WTC11 (cell line): ENCODE results near the gene TRIM38. TPM values are rescaled to one million over a fixed set of nuclear protein-coding genes. Genes with fewer than 3 reads are reported as not detected.

Experiments used
- ATAC-seq: fragments of 200-7000 bp; cut with Tn5 transposase; 2 replicates; pipeline ENCODE4 v1.10.0; 2021; ENCODE audit warnings: mild to moderate bottlenecking, moderate library complexity
- CTCF ChIA-PET: fragments of 300-600 bp; sonication (Branson Sonifier 250); formaldehyde crosslinking; loops from one replicate; lab custom pipeline; 2021; ENCODE audit warnings: antibody characterized with exemption; lab: Charles Lee
- POLR2A ChIA-PET: fragments of 350-600 bp; sonication (Branson Sonifier 250); formaldehyde crosslinking; loops from one replicate; lab custom pipeline; 2021; ENCODE audit warnings: antibody characterized with exemption; lab: Charles Lee
- DNase-seq: peaks from one replicate; pipeline ENCODE4 v3.0.0; 2021; ENCODE audit warnings: low spot score
- H3K27ac Mint-ChIP-seq: 2 replicates; pipeline ENCODE4 v1.8.0; 2021; ENCODE audit warnings: mixed read lengths
- H3K27me3 Mint-ChIP-seq: 2 replicates; pipeline ENCODE4 v1.8.0; 2021; ENCODE audit warnings: low read depth, mild to moderate bottlenecking, moderate library complexity, mixed read lengths
- H3K36me3 Mint-ChIP-seq: 2 replicates; pipeline ENCODE4 v1.8.0; 2021; ENCODE audit warnings: mixed read lengths
- H3K4me1 Mint-ChIP-seq: 2 replicates; pipeline ENCODE4 v1.8.0; 2022; ENCODE audit warnings: mixed read lengths
- H3K4me3 Mint-ChIP-seq: 2 replicates; pipeline ENCODE4 v1.8.0; 2021; ENCODE audit warnings: mild to moderate bottlenecking, moderate library complexity, mixed read lengths
- H3K9me3 Mint-ChIP-seq: 2 replicates; pipeline ENCODE4 v1.8.0; 2021; ENCODE audit warnings: mixed read lengths
- CREM ChIP-seq: sonication (generic); formaldehyde crosslinking; IDR thresholded peaks from 2 replicates; pipeline ENCODE4 v1.8.1; 2022; ENCODE audit warnings: mild to moderate bottlenecking, missing genetic modification reagents, moderate library complexity
- ETV6 ChIP-seq: sonication (generic); formaldehyde crosslinking; IDR thresholded peaks from 2 replicates; pipeline ENCODE4 v1.8.1; 2022; ENCODE audit warnings: mild to moderate bottlenecking, missing genetic modification reagents
- HMGA2 ChIP-seq: fragments of 250-450 bp; sonication (Bioruptor Pico); IDR thresholded peaks from 2 replicates; pipeline ENCODE4 v1.4.0; 2021; ENCODE audit warnings: mild to moderate bottlenecking, moderate library complexity
- JUN ChIP-seq: sonication (generic); formaldehyde crosslinking; IDR thresholded peaks from 2 replicates; pipeline ENCODE4 v1.8.0; 2023; ENCODE audit warnings: mild to moderate bottlenecking, missing genetic modification reagents
- NFE2L1 ChIP-seq: sonication (generic); formaldehyde crosslinking; IDR thresholded peaks from 2 replicates; pipeline ENCODE4 v1.8.1; 2023; ENCODE audit warnings: missing genetic modification reagents
- NFYB ChIP-seq: sonication (generic); formaldehyde crosslinking; conservative IDR thresholded peaks from 2 replicates; pipeline ENCODE4 v1.8.0; 2022; ENCODE audit warnings: low read depth, missing genetic modification reagents
- SMAD3 ChIP-seq: sonication (generic); formaldehyde crosslinking; IDR thresholded peaks from 2 replicates; pipeline ENCODE4 v1.8.0; 2022; ENCODE audit warnings: missing genetic modification reagents, mild to moderate bottlenecking, borderline replicate concordance
- SP1 ChIP-seq: sonication (generic); formaldehyde crosslinking; conservative IDR thresholded peaks from 2 replicates; pipeline ENCODE4 v1.8.1; 2022; ENCODE audit warnings: missing genetic modification reagents
- ZNF317 ChIP-seq: sonication (generic); formaldehyde crosslinking; IDR thresholded peaks from 2 replicates; pipeline ENCODE4 v1.8.1; 2023; ENCODE audit warnings: low read depth, mild to moderate bottlenecking, moderate library complexity, missing genetic modification reagents, borderline replicate concordance
- ZNF416 ChIP-seq: fragments of 250-450 bp; sonication (Bioruptor Pico); IDR thresholded peaks from 2 replicates; pipeline ENCODE4 v1.9.0; 2021; ENCODE audit warnings: mild to moderate bottlenecking, inconsistent platforms
- ZNF671 ChIP-seq: fragments of 250-450 bp; sonication (Bioruptor Pico); IDR thresholded peaks from 2 replicates; pipeline ENCODE4 v1.8.0; 2021; ENCODE audit warnings: mild to moderate bottlenecking
- total RNA-seq: library from RNA; stranded (reverse); gene quantifications from 3 replicates; pipeline ENCODE4 v1.2.3, GENCODE V29; 2021
- TF ChIP-seq, protein P1 (sequence below): sonication (generic); formaldehyde crosslinking; IDR thresholded peaks from 2 replicates; pipeline ENCODE4 v1.8.1; 2022; ENCODE audit warnings: mild to moderate bottlenecking, missing genetic modification reagents, moderate library complexity, borderline replicate concordance
- TF ChIP-seq, protein P2 (sequence below): fragments of 250-450 bp; sonication (Bioruptor Pico); IDR thresholded peaks from 2 replicates; pipeline ENCODE4 v1.8.0; 2021; ENCODE audit warnings: mild to moderate bottlenecking
- TF ChIP-seq, protein P3 (sequence below): sonication (generic); formaldehyde crosslinking; IDR thresholded peaks from 2 replicates; pipeline ENCODE4 v1.8.1; 2022; ENCODE audit warnings: mild to moderate bottlenecking, moderate library complexity, missing genetic modification reagents
- TF ChIP-seq, protein P4 (sequence below): fragments of 250-450 bp; sonication (Bioruptor Pico); IDR thresholded peaks from 2 replicates; pipeline ENCODE4 v1.9.0; 2021; ENCODE audit warnings: mild to moderate bottlenecking, borderline replicate concordance
- TF ChIP-seq, protein P5 (sequence below): sonication (generic); formaldehyde crosslinking; IDR thresholded peaks from 2 replicates; pipeline ENCODE4 v1.8.0; 2023; ENCODE audit warnings: missing genetic modification reagents, mild to moderate bottlenecking, borderline replicate concordance
- TF ChIP-seq, protein P6 (sequence below): sonication (generic); formaldehyde crosslinking; IDR thresholded peaks from 2 replicates; pipeline ENCODE4 v1.8.0; 2022; ENCODE audit warnings: mild to moderate bottlenecking, missing genetic modification reagents
- TF ChIP-seq, protein P7 (sequence below): sonication (generic); formaldehyde crosslinking; IDR thresholded peaks from 2 replicates; pipeline ENCODE4 v1.8.0; 2022; ENCODE audit warnings: mild to moderate bottlenecking, missing genetic modification reagents
- TF ChIP-seq, protein P8 (sequence below): fragments of 250-450 bp; sonication (Bioruptor Pico); conservative IDR thresholded peaks from 2 replicates; pipeline ENCODE4 v1.9.0; 2021; ENCODE audit warnings: mild to moderate bottlenecking
- TF ChIP-seq, protein P9 (sequence below): sonication (generic); formaldehyde crosslinking; IDR thresholded peaks from 2 replicates; pipeline ENCODE4 v1.8.1; 2023; ENCODE audit warnings: mild to moderate bottlenecking, missing genetic modification reagents, moderate library complexity

Gene TRIM38
- total RNA-seq, 1 experiment from 2014 or later: 1.6 TPM

DNA sequence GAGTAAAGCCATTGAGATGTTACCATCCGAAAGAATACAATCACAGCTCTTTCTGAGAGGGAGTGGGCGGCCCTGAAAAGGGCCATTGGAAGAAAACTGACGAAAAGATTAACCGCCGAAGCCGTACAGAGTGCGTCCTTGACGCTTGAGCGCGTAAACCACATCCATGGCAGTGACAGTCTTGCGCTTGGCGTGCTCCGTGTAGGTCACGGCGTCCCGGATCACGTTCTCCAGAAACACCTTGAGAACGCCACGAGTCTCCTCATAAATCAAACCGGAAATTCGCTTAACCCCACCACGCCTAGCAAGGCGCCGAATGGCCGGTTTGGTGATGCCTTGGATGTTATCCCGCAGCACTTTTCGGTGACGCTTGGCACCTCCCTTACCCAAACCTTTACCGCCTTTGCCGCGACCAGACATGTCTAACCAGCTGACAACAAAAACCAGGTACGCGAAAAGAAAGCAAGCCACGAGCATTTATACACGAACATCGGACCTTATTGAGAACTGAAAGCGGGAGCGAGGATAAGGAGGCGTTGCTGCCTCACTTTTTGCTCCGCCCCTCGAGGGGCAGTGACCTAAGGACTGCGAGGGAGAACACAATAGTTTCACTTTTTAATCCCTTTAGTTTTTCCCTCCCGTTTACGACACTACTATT, 64.4 kb downstream of the TRIM38 start:
- ChIA-PET POLR2A (interaction anchor here (0.6 to 11.6 kb wide), 29 partner anchors 10 to 1869 kb away, joined by 3 to 365 read pairs (median 11); a partner anchor contains a TSS), CTCF (interaction anchor here (0.9 to 1.6 kb wide), 10 partner anchors 10 to 238 kb away, joined by 3 to 18 read pairs (median 5); a partner anchor contains a TSS)
- ATAC-seq: peak; percentile 37
- Mint-ChIP-seq H3K9me3 (no peaks in the 10 kb centered on the region), H3K4me3 (peak overlapping the region; percentile 92), H3K27ac (peak overlapping the region; percentile 98), H3K4me1 (peaks cover 70% of the 10 kb centered on the region), H3K36me3 (peaks cover 5% of the 10 kb centered on the region), H3K27me3 (no peaks in the 10 kb centered on the region)
- peak; percentile 84 for DNase-seq
- TF ChIP-seq, protein P1, sequence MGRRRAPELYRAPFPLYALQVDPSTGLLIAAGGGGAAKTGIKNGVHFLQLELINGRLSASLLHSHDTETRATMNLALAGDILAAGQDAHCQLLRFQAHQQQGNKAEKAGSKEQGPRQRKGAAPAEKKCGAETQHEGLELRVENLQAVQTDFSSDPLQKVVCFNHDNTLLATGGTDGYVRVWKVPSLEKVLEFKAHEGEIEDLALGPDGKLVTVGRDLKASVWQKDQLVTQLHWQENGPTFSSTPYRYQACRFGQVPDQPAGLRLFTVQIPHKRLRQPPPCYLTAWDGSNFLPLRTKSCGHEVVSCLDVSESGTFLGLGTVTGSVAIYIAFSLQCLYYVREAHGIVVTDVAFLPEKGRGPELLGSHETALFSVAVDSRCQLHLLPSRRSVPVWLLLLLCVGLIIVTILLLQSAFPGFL: peak; percentile 92; the same call in 1 of the 2 replicates
- TF ChIP-seq, protein P2, sequence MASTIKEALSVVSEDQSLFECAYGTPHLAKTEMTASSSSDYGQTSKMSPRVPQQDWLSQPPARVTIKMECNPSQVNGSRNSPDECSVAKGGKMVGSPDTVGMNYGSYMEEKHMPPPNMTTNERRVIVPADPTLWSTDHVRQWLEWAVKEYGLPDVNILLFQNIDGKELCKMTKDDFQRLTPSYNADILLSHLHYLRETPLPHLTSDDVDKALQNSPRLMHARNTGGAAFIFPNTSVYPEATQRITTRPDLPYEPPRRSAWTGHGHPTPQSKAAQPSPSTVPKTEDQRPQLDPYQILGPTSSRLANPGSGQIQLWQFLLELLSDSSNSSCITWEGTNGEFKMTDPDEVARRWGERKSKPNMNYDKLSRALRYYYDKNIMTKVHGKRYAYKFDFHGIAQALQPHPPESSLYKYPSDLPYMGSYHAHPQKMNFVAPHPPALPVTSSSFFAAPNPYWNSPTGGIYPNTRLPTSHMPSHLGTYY (CRISPR knock-in tag): peak; percentile 97
- no peak for TF ChIP-seq ZNF317 (CRISPR knock-in tag)
- TF ChIP-seq, protein P3, sequence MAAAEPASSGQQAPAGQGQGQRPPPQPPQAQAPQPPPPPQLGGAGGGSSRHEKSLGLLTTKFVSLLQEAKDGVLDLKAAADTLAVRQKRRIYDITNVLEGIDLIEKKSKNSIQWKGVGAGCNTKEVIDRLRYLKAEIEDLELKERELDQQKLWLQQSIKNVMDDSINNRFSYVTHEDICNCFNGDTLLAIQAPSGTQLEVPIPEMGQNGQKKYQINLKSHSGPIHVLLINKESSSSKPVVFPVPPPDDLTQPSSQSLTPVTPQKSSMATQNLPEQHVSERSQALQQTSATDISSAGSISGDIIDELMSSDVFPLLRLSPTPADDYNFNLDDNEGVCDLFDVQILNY (CRISPR knock-in tag): 0 out of 2 replicates have a peak, but pooled peaks have one; percentile 20
- peak; percentile 82; the same call in 1 of the 2 replicates for TF ChIP-seq NFE2L1 (CRISPR knock-in tag)
- peak; percentile 88 for TF ChIP-seq ETV6 (CRISPR knock-in tag)
- TF ChIP-seq, protein P4, sequence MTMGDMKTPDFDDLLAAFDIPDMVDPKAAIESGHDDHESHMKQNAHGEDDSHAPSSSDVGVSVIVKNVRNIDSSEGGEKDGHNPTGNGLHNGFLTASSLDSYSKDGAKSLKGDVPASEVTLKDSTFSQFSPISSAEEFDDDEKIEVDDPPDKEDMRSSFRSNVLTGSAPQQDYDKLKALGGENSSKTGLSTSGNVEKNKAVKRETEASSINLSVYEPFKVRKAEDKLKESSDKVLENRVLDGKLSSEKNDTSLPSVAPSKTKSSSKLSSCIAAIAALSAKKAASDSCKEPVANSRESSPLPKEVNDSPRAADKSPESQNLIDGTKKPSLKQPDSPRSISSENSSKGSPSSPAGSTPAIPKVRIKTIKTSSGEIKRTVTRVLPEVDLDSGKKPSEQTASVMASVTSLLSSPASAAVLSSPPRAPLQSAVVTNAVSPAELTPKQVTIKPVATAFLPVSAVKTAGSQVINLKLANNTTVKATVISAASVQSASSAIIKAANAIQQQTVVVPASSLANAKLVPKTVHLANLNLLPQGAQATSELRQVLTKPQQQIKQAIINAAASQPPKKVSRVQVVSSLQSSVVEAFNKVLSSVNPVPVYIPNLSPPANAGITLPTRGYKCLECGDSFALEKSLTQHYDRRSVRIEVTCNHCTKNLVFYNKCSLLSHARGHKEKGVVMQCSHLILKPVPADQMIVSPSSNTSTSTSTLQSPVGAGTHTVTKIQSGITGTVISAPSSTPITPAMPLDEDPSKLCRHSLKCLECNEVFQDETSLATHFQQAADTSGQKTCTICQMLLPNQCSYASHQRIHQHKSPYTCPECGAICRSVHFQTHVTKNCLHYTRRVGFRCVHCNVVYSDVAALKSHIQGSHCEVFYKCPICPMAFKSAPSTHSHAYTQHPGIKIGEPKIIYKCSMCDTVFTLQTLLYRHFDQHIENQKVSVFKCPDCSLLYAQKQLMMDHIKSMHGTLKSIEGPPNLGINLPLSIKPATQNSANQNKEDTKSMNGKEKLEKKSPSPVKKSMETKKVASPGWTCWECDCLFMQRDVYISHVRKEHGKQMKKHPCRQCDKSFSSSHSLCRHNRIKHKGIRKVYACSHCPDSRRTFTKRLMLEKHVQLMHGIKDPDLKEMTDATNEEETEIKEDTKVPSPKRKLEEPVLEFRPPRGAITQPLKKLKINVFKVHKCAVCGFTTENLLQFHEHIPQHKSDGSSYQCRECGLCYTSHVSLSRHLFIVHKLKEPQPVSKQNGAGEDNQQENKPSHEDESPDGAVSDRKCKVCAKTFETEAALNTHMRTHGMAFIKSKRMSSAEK (CRISPR knock-in tag): peak; percentile 96
- no peak for TF ChIP-seq HMGA2 (CRISPR knock-in tag)
- peak; percentile 97 for TF ChIP-seq ZNF416 (CRISPR knock-in tag)
- TF ChIP-seq, protein P5, sequence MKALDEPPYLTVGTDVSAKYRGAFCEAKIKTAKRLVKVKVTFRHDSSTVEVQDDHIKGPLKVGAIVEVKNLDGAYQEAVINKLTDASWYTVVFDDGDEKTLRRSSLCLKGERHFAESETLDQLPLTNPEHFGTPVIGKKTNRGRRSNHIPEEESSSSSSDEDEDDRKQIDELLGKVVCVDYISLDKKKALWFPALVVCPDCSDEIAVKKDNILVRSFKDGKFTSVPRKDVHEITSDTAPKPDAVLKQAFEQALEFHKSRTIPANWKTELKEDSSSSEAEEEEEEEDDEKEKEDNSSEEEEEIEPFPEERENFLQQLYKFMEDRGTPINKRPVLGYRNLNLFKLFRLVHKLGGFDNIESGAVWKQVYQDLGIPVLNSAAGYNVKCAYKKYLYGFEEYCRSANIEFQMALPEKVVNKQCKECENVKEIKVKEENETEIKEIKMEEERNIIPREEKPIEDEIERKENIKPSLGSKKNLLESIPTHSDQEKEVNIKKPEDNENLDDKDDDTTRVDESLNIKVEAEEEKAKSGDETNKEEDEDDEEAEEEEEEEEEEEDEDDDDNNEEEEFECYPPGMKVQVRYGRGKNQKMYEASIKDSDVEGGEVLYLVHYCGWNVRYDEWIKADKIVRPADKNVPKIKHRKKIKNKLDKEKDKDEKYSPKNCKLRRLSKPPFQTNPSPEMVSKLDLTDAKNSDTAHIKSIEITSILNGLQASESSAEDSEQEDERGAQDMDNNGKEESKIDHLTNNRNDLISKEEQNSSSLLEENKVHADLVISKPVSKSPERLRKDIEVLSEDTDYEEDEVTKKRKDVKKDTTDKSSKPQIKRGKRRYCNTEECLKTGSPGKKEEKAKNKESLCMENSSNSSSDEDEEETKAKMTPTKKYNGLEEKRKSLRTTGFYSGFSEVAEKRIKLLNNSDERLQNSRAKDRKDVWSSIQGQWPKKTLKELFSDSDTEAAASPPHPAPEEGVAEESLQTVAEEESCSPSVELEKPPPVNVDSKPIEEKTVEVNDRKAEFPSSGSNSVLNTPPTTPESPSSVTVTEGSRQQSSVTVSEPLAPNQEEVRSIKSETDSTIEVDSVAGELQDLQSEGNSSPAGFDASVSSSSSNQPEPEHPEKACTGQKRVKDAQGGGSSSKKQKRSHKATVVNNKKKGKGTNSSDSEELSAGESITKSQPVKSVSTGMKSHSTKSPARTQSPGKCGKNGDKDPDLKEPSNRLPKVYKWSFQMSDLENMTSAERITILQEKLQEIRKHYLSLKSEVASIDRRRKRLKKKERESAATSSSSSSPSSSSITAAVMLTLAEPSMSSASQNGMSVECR (CRISPR knock-in tag): peak; percentile 97
- peak; percentile 88 for TF ChIP-seq SMAD3
- TF ChIP-seq ZNF671 (CRISPR knock-in tag): peak; percentile 94
- peak; percentile 45 for TF ChIP-seq NFYB
- peak; percentile 88 for TF ChIP-seq SP1 (CRISPR knock-in tag)
- TF ChIP-seq, protein P6, sequence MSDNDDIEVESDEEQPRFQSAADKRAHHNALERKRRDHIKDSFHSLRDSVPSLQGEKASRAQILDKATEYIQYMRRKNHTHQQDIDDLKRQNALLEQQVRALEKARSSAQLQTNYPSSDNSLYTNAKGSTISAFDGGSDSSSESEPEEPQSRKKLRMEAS (CRISPR knock-in tag): peak; percentile 67; the same call in 1 of the 2 replicates
- TF ChIP-seq, protein P7, sequence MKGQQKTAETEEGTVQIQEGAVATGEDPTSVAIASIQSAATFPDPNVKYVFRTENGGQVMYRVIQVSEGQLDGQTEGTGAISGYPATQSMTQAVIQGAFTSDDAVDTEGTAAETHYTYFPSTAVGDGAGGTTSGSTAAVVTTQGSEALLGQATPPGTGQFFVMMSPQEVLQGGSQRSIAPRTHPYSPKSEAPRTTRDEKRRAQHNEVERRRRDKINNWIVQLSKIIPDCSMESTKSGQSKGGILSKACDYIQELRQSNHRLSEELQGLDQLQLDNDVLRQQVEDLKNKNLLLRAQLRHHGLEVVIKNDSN (CRISPR knock-in tag): peak; percentile 71; the same call in 1 of the 2 replicates
- TF ChIP-seq JUN: peak; percentile 17; the same call in 1 of the 2 replicates
- peak; percentile 66; the same call in 1 of the 2 replicates for TF ChIP-seq CREM (CRISPR knock-in tag)
- TF ChIP-seq, protein P8, sequence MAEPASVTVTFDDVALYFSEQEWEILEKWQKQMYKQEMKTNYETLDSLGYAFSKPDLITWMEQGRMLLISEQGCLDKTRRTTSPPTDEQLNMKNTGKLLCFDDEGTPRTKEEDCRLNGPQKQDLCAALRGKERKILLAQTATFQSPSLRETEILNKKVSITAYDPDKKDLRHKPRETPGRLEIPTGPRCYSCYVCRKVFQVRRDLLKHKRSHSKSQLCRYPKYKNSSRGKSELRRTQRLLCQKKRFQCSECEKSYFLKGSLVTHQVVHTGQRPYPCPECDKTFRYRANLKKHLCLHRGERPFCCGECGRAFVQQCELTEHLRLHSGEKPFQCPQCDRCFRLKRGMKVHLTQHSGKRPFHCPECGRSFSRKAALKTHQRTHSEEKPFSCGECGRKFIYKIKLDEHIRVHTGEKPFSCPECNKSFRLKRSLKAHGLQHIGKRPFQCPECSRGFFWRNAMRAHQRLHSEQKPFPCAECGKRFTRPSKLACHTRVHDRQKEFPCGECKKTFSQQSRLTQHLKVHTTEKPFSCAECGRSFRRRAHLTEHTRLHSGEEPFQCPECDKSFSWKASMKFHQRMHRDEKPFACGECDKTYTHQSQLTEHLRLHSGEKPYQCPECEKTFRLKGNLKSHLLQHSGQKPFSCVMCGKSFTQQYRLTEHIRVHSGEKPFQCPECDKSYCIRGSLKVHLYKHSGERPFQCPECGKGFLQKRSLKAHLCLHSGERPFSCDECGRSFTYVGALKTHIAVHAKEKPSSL: peak; percentile 84
- TF ChIP-seq, protein P9, sequence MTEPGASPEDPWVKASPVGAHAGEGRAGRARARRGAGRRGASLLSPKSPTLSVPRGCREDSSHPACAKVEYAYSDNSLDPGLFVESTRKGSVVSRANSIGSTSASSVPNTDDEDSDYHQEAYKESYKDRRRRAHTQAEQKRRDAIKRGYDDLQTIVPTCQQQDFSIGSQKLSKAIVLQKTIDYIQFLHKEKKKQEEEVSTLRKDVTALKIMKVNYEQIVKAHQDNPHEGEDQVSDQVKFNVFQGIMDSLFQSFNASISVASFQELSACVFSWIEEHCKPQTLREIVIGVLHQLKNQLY (CRISPR knock-in tag): no peak
